H1 (cell line): ENCODE measurements around the gene GRIK1. TPM values are rescaled to one million over a fixed set of nuclear protein-coding genes. Genes with fewer than 3 reads are reported as not detected.

Experiments used
- BRCA1 ChIP-seq: IDR thresholded peaks from 2 replicates; pipeline ENCODE4 v1.6.1; 2012; ENCODE audit warnings: low read depth, low read length, improper control_type of control experiment
- CHD7 ChIP-seq: fragments of 300-600 bp; sonication (generic); IDR thresholded peaks from 2 replicates; pipeline ENCODE4 v1.7.1; 2012; ENCODE audit warnings: low read length, moderate library complexity, mild to moderate bottlenecking, inconsistent platforms; ENCODE audit not compliant: insufficient replicate concordance
- E2F6 ChIP-seq: IDR thresholded peaks from 2 replicates; pipeline ENCODE4 v1.6.1; 2012; ENCODE audit warnings: inconsistent platforms
- EP300 ChIP-seq, 2 experiments: IDR thresholded peaks; 1 replicate in 1 of 2; 2 replicates in 1 of 2; pipeline ENCODE4 v1.6.1; 2011 to 2012; ENCODE audit warnings: low read depth in 2 of 2, low read length in 2 of 2, mild to moderate bottlenecking in 2 of 2, borderline replicate concordance in 1 of 2, inconsistent platforms in 1 of 2, moderate library complexity in 1 of 2
- NANOG ChIP-seq: IDR thresholded peaks from 2 replicates; pipeline ENCODE4 v1.6.1; 2011; ENCODE audit warnings: low read length, low read depth, mild to moderate bottlenecking, inconsistent platforms; ENCODE audit not compliant: insufficient read depth, poor library complexity, severe bottlenecking
- POLR2A ChIP-seq, 2 experiments: IDR thresholded peaks; 1 replicate in 1 of 2; 2 replicates in 1 of 2; pipeline ENCODE4 v1.6.1; 2011; ENCODE audit warnings: low read depth in 2 of 2, low read length in 2 of 2, mild to moderate bottlenecking in 2 of 2; ENCODE audit errors: control extremely low read depth in 1 of 2
- POLR2AphosphoS5 ChIP-seq: IDR thresholded peaks from 2 replicates; pipeline ENCODE4 v1.6.1; 2011; ENCODE audit warnings: low read depth, low read length
- SRF ChIP-seq: IDR thresholded peaks from 2 replicates; pipeline ENCODE4 v1.6.1; 2011; ENCODE audit warnings: mild to moderate bottlenecking, low read depth, low read length, moderate library complexity
- SUZ12 ChIP-seq: fragments of 200-600 bp; sonication (generic); IDR thresholded peaks from 2 replicates; pipeline ENCODE4 v1.6.1; 2012; ENCODE audit warnings: mild to moderate bottlenecking, inconsistent platforms, low read length, moderate library complexity, mixed read lengths
- TCF12 ChIP-seq: IDR thresholded peaks from 2 replicates; pipeline ENCODE4 v1.6.1; 2011; ENCODE audit warnings: low read depth, mild to moderate bottlenecking, low read length
- polyA plus RNA-seq, 7 experiments: library from polyadenylated mRNA; depleted of rRNA in 3 of 7; stranded (reverse) in 5 of 7; unstranded in 2 of 7; fragments of >200 nt in 5 of 7; fragments of 200-250 nt in 2 of 7; gene quantifications; 1 replicate in 5 of 7; 2 replicates in 1 of 7; 4 replicates in 1 of 7; pipeline versions ENCODE4 v1.2.1 to v1.2.3, GENCODE V29; 2011 to 2013; ENCODE audit warnings: missing spikeins in 2 of 7, mixed read lengths in 2 of 7
- total RNA-seq: library from RNA; stranded (reverse); fragmentation: NEBNext Ultra II Directional; extraction: Animal tissue kit (Norgen Biotek cat#: 25700); gene quantifications from 2 replicates; pipeline ENCODE4 v1.2.1, GENCODE V29; 2021

GRIK1 gene
- total and polyA plus RNA-seq, 2 of the 8 experiments (the other 6 are each of a cell fraction or from before 2014, with no cell fraction given): 0.11 to 0.32 TPM

GRCh38 chr21:29704719-29705118 lies 235.1 kb downstream of the GRIK1 start (continued):
- TF ChIP-seq CHD7 (no peak), SUZ12 (no peak), POLR2AphosphoS5 (no peak), BRCA1 (no peak), EP300 (IDR thresholded peaks at IDR 0.05; ENCODE audit: borderline replicate concordance in 1 of 2, low read depth in 2 of 2, low read length in 2 of 2) (no peak), NANOG (no peak), E2F6 (no peak), TCF12 (no peak), SRF (no peak), POLR2A (IDR thresholded peaks at IDR 0.05; ENCODE audit: control extremely low read depth in 1 of 2, low read depth in 2 of 2, low read length in 2 of 2) (no peak)
